ENCODE results near the gene KIF23.

KIF23 gene

DNA sequence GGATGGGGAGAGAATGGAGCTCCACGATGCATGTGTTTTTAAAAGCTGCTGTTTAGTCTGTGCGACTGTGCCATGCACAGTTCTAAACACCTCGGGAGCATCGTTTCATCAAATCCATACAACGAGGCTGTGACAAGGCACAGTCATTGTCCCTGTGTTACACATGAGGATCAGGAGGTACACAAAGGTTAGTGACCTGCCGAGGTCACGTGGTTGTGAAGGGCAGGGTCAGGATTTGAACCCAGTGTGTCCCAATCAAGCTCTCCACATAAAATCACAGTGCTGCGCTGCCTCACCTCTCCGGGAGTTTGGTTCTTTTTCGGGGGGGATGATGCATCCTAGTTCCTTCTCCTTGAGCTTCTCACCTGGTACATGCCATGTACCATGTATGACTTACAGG lies 18.7 kb upstream of the KIF23 start:
- no peak for DNase-seq

DNA sequence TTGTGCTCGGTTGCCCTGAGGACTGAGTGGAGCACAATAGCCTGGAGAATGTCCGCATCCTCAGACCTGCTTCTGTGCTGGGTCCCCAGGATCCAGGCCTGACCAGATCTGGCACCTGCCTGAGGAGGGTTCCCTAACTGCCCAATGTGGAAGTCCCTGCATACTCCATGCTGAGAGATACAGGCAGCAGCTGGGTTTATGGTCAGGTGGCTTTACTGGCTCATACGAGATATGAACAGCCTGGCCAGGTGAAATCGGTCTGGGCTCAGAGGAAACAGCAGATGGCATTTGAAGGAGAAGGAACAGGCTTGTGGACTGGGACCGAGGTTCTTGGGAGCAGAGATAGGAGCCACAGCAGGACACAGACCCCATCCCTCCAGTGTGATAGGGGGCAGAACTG lies 18.2 kb upstream of the KIF23 start:
- DNase-seq = no peak

DNA sequence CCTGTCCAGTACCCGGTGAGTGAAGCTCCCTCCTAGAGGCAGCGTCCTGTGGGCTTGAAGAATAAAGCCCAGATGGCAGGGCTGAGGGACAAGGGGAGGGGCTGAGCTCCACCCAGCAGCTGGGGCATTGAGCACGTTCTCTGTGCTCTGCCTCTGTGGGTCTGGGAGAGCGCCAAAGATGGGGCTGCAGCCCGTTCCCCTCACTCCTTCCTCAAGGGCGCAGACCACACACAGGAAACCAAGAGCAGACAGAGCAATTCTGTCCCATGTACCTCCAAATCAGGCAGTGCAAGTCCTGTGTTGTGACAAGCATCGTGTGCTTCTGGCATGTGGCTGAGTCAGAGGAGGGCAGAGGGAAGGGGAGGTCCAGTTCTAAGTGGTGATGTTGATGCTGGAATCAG lies 15.7 kb upstream of the KIF23 start:
- no peak for DNase-seq

DNA sequence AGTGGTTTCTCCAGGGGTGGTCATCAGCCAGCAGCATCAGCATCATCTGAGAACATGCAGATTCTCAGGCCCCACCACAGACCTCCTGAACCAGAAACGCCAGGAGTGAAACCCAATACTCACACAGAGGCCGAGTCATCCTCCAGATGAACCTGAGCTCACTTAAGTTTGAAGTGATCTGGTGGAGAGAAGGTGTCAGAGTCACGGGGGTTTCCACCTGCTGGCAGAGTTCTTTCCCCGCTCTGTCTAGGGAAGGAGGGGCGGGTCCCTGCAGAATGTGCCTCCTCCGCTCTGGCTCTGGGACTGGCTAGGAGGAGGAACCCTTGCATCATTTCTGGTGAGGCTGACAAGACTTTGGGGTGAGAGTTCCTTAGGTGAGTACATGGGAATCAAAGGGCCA lies 13.3 kb upstream of the KIF23 start:
- DNase-seq = no peak

DNA sequence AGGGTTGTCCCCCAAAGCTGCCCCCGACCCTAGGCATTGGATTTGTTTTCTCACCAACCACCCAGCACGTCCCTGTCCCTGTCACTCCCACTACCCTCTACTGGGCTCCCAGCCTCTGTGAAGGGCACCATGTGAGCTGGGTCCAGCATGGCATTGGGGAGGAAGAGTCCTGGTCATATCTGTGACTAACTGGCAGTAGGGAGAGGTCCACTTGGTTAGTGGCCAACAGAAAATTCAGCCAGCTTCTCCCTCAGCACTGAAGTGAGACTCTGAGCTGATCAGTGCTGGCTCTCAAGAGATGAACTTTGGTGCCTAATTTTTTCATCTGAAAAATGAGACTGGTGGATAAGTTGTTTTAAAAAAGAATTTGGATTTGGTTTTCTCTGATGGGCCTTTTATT lies 11.3 kb upstream of the KIF23 start:
- DNase-seq = no peak

DNA sequence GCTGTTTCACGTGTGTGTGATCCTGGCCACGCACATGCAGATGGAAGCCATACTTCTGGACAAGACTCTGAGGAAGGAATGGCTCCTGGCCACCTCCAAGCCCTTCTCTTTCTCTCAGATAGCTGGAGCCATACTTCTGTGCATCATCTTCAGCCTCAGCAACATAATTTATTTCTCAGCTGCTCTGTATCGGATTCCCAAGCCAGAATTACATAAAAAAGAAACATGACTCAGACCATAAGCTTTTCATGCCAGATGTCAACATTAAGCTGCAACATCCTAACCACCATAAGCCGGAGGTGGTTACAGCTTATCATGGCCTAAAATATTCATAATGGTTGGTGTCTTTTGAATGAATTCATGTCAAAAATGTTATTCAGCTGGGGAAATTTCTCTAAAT lies 10.6 kb upstream of the KIF23 start:
- no peak for DNase-seq

DNA sequence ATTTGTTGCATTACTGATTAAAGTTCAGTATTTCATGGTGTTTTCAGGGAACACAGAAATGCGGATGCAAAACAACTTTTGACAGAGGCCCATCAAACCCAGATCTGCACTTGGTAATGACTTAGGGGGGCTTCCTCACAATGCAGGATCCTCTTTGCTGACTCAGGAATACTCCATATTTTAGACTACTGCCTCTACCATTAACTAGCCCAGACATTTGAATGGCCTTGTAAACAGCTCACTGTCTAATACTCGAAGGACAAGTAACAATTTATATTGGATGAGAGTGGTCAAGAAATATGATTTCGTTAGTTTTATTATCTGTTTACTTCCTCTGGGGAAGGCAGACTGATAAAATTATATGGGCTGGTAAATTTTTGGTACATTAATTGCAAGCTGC lies 9.0 kb upstream of the KIF23 start:
- no peak for DNase-seq

DNA sequence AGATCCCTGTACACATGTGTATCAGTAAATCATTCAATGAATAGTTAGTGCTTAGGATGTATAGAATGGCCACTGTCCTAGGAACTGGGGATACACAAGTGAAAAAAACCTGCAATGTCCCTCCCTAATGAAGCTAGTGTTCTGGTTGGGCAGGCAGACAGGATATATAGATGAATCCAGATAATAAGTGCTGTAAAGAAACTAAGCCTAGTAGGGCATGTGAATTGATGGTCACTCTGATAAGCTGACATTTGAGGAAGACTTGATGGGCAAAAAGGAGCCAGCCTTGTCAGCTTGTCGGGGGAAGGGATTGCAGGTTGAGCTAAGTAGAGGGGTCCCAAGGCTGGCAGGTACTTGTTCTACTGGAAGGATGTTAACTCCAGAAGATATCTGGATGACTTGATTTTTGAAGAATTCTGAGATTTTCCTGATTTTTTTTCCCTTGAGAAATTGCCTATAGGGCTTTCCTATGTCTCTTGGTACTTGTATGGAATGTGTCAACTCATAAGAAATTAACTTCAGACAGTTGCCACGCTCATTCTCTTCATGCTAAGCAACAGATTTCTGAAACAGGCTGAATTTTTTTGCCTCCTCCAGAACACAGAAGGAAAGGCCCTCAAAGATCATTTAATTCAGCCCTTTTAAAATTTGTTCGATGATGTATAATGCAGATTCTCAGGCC lies 6.3 kb upstream of the KIF23 start:
- no peak for DNase-seq

DNA sequence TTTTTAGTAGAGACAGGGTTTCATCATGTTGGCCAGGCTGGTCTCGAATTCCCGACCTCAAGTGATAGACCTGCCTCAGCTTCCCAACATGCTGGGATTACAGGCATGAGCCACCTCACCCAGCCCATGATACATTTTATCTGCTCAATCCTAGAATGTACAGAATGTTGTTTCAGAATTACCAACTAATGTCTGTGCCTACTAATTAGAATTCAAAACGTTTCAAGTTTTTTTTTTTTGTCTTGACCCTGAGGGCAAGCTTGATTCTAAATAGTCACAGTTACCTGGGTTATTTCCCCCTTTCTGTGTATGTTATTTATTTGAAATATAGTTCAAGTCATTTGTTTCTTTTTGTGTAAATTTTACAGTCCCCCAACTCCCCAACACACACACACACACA lies 5.3 kb upstream of the KIF23 start:
- no peak for DNase-seq

DNA sequence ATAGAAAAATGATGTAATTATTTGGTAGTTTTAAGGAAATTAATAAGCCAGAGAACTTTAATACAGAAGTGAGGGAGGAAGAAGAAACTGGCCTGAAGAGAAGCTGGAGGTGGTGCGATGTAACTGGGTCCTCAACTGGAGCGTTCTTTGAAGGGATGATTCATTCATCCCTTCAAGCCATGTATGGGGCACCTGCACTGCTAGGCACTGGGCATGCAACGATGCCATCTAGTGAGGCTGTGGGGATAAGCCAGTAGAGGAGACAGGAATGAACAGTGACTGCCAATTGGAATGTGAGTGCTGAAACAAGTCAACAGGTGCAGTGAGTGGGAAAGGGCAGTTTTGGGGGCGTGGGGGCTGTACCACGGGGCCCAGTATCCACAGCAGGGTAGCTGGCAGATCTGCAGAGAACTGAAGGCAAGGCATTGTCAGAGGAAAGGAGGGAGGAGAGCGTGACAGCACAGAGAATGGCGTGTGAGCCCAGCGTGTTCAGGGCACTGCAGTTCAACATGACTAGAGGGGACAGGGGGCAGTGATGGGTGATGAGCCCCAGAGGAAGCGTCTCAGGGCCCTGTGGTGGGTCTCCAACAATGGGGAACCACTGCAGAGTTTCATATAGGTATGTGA lies 3.8 kb upstream of the KIF23 start:
- DNase-seq = peak; percentile 45

DNA sequence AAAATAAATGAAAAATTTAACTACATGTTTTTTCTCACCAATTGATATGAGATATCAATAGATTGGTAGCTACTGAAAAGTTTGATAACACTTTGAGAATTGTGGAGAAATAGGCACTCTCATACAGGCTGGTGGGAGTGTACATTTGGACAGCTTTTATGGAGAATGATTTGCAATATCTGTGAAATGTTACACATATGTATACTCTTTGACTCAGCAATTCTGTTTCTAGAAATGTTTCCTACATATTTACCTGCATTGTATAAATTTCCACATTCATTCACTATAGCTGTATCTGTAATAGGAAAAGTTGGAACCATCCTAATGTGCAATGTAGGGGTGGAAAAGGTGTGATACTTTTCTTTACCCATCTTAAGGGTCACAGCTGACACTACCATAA lies 1.9 kb upstream of the KIF23 start:
- DNase-seq = no peak

DNA sequence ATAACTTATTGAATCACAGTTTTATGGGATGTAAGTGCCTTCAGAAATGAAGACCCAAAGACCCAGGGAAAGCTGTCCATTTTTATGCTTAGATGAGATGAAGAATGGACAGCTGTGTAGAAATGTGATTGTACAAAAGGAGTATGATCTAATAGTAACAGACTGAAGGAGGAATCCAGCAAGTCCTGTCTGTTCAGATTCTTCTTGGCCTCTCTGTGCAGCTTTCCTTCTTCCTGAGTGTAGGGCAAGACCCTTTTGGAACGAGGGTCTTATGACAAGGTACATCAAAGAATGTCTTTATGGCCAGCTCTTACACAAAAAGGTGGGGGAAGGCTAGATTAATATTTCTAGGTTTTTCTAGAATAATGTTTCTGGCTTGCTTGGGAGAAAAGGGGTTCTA lies 1.4 kb upstream of the KIF23 start:
- DNase-seq = no peak

DNA sequence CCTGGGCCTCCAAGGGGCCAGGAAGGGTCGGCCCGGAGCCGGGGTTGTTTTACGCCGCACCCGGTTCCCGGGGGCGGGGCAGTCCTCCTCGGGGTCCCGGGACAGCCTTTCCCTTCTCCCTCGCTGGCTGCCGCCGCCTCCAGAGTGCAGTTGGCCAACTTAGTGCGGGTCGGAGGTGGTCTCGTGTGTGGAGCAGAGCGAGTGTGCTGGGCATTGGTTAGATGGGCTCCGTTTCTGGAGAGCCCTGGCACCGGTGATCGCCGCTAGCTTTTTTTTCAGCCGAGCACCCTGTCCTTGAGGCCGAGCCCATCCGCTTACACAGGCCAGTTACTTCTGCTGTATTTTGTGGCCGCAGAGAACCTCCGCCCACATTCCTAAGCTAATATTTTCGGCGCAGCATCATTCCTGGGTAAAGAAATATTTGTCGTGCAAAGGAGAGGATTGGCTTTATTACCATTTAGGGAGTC lies 585 bp downstream of the KIF23 start:
- DNase-seq = no peak

DNA sequence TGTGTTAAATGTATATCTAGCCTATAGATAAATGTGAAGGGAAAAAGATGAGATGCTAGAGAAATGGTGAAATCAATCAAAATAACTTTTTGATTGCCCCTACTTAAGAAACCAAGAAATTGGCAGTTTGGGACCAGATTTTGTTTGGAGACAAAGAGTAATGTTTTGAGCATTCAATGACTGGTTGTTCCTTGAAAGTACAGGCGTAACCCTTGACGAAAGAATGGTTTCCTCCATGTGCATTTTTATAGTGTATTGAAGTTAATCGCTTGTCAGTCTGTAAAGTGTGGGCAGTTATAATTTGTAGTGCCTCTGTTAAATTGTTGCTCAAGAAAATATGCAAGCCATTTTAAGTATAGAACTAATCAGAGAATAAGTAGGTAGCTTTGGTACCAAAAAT lies 1.2 kb downstream of the KIF23 start:
- DNase-seq = no peak

DNA sequence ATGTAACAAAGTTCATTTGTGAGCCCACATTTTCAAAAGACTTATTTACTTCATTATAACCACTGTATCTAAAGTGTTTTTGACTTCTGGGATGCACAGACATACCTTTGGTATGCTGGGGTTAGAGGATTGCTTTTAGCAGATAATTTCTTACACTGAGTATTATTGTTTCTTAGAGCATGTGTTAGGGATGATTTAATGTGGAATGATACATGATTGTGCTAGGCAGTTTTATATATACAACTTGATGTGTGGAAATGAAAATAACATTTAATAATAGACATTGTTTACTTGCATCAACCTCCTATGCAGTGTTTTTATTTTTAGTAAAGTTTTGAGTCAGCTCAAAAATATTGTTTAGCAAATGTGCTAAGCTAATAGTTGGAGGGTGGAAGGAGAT lies 3.4 kb downstream of the KIF23 start:
- no peak for DNase-seq

DNA sequence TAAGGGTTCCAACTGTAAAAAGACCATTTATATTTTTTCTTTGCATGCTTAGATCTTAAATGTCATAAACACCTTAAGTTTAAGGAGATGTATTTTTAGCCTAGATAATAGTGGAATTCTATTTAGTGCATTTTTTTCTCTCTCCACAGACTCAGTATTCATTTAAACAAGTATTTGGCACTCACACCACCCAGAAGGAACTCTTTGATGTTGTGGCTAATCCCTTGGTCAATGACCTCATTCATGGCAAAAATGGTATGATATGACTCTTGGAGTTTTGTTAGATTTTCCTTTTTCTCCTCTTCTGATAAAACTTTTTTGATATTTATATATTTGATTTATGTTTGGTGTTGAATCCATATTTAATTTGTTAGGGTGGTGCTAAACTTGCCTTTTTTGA lies 7.3 kb downstream of the KIF23 start:
- no peak for DNase-seq

DNA sequence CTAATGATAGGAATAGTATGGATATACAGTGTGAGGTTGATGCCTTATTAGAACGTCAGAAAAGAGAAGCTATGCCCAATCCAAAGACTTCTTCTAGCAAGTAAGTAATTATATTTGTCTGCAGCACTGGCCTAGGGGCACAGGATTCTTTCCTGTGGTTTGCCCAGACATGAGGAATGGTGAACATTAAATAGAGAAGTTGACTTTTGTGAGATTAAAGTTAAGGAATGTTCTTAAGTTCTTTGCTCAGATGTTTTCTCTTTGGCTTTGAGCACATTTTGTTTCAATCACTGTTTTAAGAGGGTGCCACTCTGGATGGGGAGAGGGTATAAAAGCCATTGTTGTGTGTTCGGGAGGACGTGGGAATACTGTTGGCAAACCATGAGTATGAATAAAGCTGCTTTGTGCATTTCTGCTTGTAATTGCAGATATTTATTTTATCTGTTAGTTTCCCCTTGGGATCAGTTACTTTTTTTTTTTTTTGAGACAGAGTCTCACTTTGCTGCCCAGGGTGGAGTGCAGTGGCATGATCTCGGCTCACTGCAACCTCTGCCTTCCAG lies 8.3 kb downstream of the KIF23 start:
- DNase-seq = no peak

DNA sequence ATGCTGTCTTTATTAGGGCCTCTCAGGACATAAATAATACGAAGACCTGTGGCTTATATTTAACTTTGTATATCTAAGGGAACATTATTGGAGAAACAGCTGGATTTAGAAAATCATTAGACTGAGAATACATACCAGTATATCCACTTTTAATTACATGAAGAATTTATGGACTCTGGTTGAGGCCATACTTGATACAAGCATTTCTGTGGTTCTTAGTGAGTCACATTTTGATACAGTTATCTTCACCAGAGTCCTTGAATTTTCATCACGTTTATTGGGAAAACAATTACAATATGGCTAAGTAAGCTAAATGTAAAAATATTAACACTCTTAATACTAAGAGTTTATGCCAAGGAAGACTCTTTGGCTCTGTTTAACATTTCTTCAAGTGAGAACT lies 9.9 kb downstream of the KIF23 start:
- DNase-seq = no peak

DNA sequence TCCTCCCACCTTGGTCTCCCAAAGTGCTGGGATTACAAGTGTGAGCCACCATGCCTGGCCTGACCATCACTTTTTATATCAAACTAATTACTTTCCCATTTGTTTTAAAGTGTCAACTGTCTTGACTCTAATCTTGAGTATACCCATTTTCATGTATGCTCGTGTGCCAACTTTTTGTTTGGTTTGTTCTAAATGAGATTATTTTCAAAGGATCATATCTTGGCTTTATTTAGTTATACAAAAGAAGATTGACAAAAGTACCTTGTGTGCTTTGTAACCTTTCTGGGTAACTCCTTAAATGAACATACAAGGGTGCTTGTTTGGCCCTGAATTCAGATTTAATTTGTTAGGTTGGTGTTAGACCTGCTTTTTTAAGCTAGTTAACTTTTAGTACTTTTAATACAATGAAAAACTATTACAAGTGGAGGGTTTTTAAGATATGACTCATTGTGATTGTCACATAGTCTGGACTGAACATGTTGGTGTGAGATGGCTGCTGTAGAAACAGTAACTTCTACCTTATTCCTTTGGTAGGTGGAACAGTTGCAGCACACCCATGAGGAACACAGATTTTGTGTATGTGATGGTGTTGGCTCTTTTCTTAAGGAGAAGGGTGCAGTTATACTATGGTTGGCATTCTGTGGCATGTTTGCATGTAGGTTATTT lies 10.7 kb downstream of the KIF23 start:
- no peak for DNase-seq

DNA sequence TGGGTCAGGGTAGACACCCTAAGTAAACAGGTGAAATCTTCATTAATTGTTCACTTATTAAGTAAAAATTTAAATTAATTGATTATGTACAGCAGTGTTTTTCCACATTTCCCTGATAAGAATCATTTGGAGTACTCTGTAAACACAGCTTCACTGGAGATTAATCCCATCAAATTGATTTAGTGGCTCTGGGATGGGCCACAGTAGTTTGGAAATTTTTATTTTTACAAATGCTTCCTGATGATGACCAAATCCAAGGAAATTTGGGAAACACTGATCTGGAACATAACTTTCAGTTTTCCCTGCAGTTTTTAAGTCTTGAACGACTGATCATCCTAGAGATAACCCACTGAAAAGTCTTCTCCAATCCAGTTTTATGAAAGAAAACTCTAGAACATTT lies 19.7 kb downstream of the KIF23 start:
- no peak for DNase-seq

DNA sequence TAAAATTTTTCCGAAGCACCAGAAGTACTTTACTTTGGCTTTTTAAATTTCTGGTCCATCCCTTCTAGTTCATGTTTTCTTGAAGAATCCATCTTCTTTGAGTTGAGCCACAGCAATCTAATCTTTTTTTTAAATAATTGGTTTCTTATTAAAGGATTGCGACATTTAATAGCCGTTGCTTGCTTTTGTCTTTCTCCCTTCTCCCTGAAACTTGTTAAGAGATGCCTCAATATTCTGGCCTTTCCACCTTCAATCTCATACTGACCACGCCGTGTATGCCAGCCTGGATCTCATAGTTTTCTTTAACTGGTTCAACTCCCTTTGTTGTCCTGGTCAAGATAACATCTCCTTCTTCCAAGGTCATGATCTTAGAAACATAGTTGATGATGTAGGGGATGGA lies 20.1 kb downstream of the KIF23 start:
- DNase-seq = no peak

DNA sequence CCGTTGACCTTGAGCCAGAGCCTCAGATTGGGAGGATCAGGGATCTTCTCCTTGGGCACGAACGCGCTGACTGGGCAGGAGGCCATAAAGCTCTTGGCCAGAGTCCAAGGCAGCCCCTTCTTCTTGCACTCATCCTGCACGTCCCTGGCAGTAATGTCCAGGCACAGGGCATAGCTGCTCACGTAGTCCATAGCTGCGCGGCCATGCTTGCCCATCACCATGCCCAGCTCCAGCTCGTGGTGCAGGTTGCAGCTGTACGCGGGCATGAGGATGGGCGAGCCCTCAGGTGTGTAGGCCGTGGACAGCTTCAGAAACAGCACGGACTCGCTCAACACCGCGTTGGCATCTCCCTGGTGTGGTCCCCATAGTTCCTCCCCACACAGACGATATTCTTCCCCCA lies 20.5 kb downstream of the KIF23 start:
- no peak for DNase-seq

DNA sequence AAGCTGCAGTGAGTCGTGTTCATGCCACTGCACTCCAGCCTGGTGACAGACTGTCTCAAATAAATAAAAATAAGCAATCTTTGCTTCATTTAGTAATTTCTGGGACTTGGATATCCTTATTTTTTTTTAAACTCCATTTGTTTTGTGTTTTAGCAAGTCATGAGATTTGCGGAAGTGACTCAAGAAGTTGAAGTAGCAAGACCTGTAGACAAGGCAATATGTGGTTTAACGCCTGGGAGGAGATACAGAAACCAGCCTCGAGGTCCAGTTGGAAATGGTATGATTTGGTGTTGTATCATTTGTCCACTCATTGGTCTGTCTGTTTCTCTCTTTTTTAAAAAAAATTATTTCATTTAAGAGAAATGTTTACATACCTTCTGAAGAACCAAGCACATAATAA lies 21.8 kb downstream of the KIF23 start:
- DNase-seq = no peak

DNA sequence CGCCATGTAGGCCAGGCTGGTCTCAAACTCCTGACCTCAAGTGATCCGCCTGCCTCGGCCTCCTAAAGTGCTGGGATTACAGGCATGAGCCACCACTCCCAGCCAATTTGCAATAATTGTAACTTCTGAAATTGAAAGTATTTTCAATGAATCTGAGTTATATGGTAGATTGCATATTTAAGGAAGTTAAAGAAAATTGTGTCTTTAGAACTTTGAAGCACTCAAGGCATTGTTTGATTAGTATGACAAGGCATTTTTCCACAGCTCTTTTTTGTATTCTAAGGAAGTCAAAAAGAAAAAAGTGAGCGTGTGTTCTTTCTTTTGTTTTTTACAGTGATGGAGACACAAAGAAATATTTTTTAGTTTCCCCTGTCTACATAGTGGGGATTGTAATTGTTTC lies 22.8 kb downstream of the KIF23 start:
- DNase-seq = no peak
